HG02798 (cell line): ENCODE measurements around the gene PTPRO.

ENCODE experiments used
- ATAC-seq: cut with Tn5 transposase; IDR thresholded peaks from one replicate; pipeline ENCODE4 v1.9.1; 2021; ENCODE audit warnings: mild to moderate bottlenecking; ENCODE audit not compliant: unreplicated experiment, poor library complexity

Gene PTPRO

GRCh38 chr12:15344561-15344960, 22.3 kb downstream of the PTPRO start:
- no peak for ATAC-seq

- no peak for ATAC-seq
Measured at GRCh38 chr12:15346488-15346887, 24.2 kb downstream of the PTPRO start.

DNA sequence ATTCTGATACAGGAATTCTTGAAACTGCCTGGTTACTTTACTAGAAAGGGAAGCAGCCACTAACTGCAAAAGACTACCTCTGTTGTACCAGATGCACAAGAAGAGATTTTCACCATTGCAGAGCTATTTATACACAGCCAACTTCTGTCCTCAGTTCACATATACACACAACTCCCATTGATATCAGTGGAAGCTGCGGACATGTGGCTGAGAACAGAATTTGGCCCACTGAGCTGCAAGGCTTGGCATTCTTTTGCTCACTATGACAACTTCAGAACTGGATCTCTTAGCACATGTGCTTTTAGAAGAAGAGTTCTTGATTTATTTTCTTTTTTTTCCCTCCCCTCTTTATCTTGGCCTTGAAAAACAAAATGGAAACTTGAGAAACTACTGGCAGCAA, 28.3 kb downstream of the PTPRO start:
- ATAC-seq: no peak

- ATAC-seq: no peak
Measured at GRCh38 chr12:15355766-15356165, 33.5 kb downstream of the PTPRO start.

DNA sequence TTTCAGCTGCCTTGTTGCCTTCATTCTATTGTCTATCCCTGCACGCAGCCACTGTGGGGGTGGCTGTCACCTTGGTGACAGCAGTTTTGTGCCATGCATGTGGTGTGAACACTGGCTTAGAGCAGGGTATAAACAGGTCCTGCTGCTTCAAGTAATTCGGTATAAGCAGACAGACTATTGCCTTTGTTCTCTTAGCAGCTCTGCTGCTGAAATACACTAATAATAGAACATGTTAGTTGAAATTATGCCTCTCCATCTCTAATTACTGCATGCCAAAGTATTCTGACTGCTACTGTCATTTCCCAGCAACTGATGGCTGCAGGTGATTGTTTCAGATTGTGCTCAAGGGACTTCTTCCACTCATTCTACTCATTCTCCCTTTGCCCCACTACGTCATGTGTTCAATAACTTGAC, 34.6 kb downstream of the PTPRO start:
- ATAC-seq: no peak

GRCh38 chr12:15364221-15365160, 42.2 kb downstream of the PTPRO start:
- ATAC-seq: no peak

DNA sequence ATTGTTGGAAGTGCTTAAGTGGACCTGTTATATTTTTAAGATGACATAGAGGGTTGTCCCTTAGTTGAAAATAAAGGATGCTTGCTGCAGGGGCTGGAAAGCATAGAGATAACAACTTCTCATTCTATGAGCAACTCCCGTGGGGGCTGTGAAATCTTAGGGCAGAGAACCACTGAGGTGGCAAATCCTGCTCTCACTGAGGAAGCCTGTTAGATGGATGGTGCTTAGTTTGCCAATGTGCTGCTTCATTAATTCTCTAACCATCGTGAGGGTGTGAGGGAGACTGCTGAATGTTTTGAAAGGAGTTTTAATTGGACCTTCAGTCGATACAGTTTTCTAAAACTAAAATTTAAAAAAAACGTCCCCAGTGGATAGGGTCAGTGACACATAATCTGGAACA, 46.5 kb downstream of the PTPRO start:
- ATAC-seq: no peak

DNA sequence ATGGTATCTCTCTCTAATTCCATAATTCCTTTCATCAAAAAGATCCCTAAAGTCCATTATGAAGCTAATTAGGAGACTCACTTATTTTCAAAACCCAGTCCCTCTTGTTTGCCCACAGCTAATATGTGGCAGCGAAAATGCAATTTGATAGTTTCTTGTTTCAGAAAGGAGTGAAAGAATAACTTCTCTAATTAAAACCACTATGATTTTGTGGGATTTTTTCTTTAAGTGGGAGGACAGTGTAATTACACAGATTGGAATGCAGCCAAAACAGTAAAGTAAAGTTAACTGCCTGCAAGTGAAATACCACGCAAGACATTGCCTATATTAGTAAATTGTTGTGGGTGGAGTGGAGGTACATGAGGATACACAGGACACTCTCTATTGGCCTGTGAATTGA, 50.0 kb downstream of the PTPRO start:
- ATAC-seq: no peak

DNA sequence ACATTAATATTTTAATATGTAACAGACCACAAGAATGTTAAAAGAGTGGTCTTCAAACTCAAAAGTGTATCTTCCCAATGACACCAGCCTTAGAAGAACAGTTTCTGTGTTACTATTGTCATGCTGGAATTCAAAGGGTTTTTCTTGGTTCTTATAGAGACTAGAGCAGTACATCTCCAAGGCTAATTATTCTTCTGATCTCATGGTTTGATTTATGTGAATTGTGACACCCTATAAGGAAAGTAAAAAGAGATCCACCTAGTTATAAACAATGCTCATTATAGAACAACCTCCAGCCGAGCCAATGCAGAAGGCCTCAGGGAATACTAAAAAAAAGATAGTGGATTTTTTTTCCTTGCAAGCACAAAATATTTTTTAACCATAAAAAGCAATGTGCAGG, 65.5 kb downstream of the PTPRO start:
- ATAC-seq: no peak

DNA sequence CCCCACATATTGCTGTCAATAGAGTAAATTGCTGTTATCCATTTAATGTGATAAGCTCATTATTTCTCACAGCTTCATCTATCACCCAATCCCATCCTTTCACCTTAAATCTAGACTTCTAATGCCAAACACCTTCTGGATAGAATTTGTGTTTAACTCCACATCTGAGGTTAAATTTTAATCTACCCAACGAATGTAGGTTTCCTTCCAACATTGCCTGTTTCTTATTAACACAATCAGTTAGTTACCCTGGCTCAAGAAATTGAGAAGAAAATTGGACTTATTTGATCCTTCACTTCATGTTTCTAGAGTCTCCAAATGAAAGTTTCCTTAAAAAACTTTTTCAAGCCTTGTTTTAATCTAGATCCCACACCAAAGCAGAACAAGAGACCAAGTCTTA, 67.3 kb downstream of the PTPRO start:
- ATAC-seq: no peak

- no peak for ATAC-seq
Measured at GRCh38 chr12:15393037-15393436, 70.7 kb downstream of the PTPRO start.

DNA sequence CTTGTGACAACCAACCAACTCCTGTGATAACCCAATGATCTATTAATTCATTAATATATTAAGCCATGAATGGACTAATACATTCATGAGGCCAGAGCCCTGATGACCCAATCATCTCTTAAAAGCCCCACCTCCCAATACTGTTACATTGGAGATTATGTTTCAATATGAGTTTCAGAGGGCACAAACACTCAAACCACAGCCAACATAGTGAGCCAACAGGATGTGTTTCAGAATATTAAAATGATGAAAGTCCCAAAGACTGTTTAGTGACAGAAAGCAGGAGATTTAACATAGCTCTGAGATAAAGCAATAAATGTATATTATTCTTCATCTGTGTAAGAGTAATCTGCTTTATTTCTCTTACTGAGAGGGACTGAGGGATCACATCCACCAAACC, 71.7 kb downstream of the PTPRO start:
- ATAC-seq: no peak

GRCh38 chr12:15404485-15404884, 82.2 kb downstream of the PTPRO start:
- no peak for ATAC-seq

DNA sequence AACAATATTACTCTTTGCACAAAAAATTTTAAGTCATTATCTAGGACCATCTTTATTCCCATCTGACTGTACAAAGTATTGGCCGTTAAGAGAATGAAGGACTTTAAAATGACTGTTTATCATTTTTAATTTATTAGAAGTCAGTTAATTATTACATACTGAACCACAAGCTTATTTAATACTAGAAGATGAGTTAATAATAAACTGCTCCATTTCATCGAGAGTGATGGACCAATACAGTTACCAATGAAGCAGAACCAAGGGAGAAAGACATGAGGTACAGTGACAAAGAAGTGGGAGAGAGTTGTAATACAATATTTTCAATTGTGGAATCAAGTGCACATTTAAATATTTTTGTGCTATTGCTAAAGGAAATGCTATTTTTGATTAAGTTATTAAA, 83.3 kb downstream of the PTPRO start:
- no peak for ATAC-seq

- ATAC-seq: no peak
Measured at GRCh38 chr12:15407025-15407424, 84.7 kb downstream of the PTPRO start.

DNA sequence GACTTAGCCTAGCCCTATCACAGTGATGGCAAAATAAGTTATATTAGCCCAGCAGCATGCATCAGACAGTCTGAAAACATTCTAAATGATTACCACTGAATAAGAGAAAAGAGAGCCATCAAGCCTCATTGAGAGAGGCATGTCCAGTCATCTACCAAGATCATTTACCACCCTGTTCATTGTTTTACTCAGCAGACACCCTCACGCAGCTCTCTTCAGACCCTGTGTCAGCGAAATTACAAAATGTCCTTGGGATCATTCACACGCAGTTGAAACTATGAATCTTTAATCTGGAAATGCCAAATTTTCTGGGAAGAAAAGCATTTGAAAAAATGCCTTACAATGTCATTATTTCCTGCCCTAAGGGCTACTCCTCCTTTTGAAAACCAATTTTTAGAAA, 89.5 kb downstream of the PTPRO start:
- ATAC-seq: no peak

- ATAC-seq: no peak
Measured at GRCh38 chr12:15417691-15418090, 95.4 kb downstream of the PTPRO start.

GRCh38 chr12:15423629-15424028, 101.3 kb downstream of the PTPRO start:
- no peak for ATAC-seq

DNA sequence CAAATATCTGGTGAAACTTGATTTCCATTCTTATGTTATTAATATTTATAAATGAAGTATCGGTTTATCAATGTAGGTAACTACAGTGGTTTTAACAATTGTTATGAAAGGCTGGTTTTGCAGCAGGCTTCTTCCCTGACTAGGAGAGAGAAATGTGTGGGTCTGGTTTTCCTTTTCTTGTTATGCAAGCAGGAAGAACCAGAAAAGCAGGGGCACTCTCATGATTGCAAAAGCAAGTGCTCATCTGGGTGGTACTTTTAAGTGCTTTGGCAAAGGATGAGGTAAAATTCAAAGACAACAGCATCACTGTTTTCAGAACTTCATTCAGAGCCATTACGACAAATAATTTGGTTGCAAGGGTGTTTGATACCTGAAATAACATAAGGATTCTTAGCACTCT, 105.6 kb downstream of the PTPRO start:
- ATAC-seq: no peak

DNA sequence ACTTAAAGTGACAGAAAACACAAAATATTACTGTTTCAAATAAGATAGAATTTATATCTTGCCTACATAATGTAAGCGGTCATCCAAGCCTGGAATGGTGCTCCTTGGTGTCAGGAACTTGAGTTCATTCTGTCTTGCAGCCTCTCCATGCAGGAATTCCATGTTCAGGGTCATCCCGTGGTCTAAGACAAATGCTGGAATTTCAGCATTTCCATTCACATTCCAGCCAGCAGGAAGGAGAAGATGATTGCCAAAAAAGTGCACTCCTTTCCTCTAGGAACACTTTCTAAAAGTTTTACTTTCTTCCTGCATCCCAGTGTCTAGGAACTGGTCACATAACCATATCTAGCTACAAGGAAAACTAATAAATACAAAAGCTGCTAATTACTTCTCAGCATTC, 106.3 kb downstream of the PTPRO start:
- ATAC-seq: no peak

DNA sequence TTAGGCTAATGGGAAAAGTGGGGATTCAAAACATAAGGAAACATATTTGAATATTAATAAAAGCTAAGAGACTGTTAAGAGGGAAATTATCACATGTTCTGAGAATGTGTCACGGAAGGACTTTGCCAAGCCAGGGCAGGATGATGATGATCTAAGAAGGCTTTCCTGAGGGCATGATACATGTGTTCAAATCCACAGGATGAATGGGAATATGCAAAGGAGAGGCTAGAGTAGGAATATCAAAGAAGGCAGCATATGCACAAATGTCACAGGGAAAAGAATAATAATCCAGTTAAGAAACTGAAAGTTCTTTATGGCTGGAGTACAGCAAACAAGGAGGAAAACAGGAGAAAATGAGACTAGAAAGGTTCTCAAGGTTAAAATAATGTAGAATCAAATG, 107.0 kb downstream of the PTPRO start:
- no peak for ATAC-seq

GRCh38 chr12:15435597-15435996, 113.3 kb downstream of the PTPRO start:
- no peak for ATAC-seq
